H1 (cell line): ENCODE data around the gene FSCN2. TPM values are rescaled to one million over a fixed set of nuclear protein-coding genes. Genes with fewer than 3 reads are reported as not detected.
A peak's percentile ranks its signal among the peaks of the same experiment; 100 is the strongest.

ENCODE experiments used
- CTCF ChIA-PET: fragments of 300-600 bp; sonication (Branson Sonifier 250); formaldehyde crosslinking; loops from one replicate; lab custom pipeline; 2021; ENCODE audit not compliant: partially characterized antibody; lab: Charles Lee
- POLR2A ChIA-PET: fragments of 300-600 bp; sonication (Branson Sonifier 250); formaldehyde crosslinking; loops from one replicate; lab custom pipeline; 2021; ENCODE audit warnings: inconsistent platforms; ENCODE audit not compliant: partially characterized antibody; lab: Charles Lee
- DNase-seq, 2 experiments: peaks; one replicate each; pipeline versions ENCODE4 v3.0.0 to v3.0.0-alpha.2; 2010 to 2022; ENCODE audit warnings: low spot score in 2 of 2, low read depth in 1 of 2, mixed read lengths in 1 of 2
- FAIRE-seq: peaks from 2 replicates; lab custom pipeline; 2011; peaks lifted over from hg19 to GRCh38; lab: Jason Lieb, UNC
- H2AFZ ChIP-seq: 2 replicates; pipeline ENCODE4 v1.8.1; 2012; ENCODE audit warnings: low read length, inconsistent platforms
- H2AK5ac ChIP-seq: 2 replicates; pipeline ENCODE4 v1.6.1; 2013; ENCODE audit warnings: low read depth, low read length
- H2BK120ac ChIP-seq: replicated peaks from 2 replicates; pipeline ENCODE3; 2013; ENCODE audit warnings: low read depth, low read length, inconsistent platforms
- H2BK12ac ChIP-seq: 2 replicates; pipeline ENCODE4 v1.6.1; 2013; ENCODE audit warnings: low read depth, low read length
- H2BK15ac ChIP-seq: 2 replicates; pipeline ENCODE4 v1.6.1; 2013; ENCODE audit warnings: low read length
- H2BK20ac ChIP-seq: 2 replicates; pipeline ENCODE4 v1.6.1; 2013; ENCODE audit warnings: low read length
- H2BK5ac ChIP-seq: 2 replicates; pipeline ENCODE4 v1.6.1; 2013; ENCODE audit warnings: low read depth, low read length
- H3K14ac ChIP-seq: 2 replicates; pipeline ENCODE4 v1.6.1; 2013; ENCODE audit warnings: inconsistent platforms; ENCODE audit not compliant: insufficient read length
- H3K18ac ChIP-seq: 2 replicates; pipeline ENCODE4 v1.6.1; 2013; ENCODE audit warnings: low read length; ENCODE audit errors: extremely low read depth
- H3K23ac ChIP-seq: 2 replicates; pipeline ENCODE4 v1.6.1; 2013; ENCODE audit warnings: inconsistent platforms; ENCODE audit not compliant: insufficient read length
- H3K23me2 ChIP-seq: 2 replicates; pipeline ENCODE4 v1.6.1; 2013; ENCODE audit warnings: low read depth, low read length
- H3K27ac ChIP-seq: 2 replicates; pipeline ENCODE4 v1.6.1; 2011; ENCODE audit warnings: low read depth, low read length, inconsistent platforms
- H3K27me3 ChIP-seq, 4 experiments: replicated peaks in 1 of 4; 1 replicate in 1 of 4; 2 replicates in 3 of 4; pipeline versions ENCODE4 v1.6.1 to v1.8.1; 2011 to 2013; ENCODE audit warnings: low read length in 3 of 4, mild to moderate bottlenecking in 3 of 4, inconsistent platforms in 2 of 4, mixed read lengths in 2 of 4, moderate library complexity in 1 of 4; ENCODE audit not compliant: control insufficient read depth in 3 of 4, insufficient read depth in 3 of 4; ENCODE audit errors: extremely low read depth in 1 of 4
- H3K36me3 ChIP-seq, 4 experiments: 2 replicates each; pipeline versions ENCODE4 v1.6.1 to v1.8.1; 2011 to 2013; ENCODE audit warnings: mild to moderate bottlenecking in 4 of 4, low read length in 3 of 4, moderate library complexity in 2 of 4, control low read depth in 1 of 4, inconsistent platforms in 1 of 4; ENCODE audit not compliant: insufficient read depth in 4 of 4, control insufficient read depth in 2 of 4
- H3K4ac ChIP-seq: replicated peaks from 2 replicates; pipeline ENCODE3; 2013; ENCODE audit warnings: low read length, low read depth, mixed read lengths, inconsistent platforms; ENCODE audit not compliant: insufficient read length
- H3K4me1 ChIP-seq, 4 experiments: replicated peaks in 1 of 4; 1 replicate in 1 of 4; 2 replicates in 3 of 4; pipeline versions ENCODE4 v1.6.1 to v1.8.1; 2011 to 2013; ENCODE audit warnings: low read length in 3 of 4, inconsistent platforms in 2 of 4, mixed read lengths in 1 of 4; ENCODE audit not compliant: insufficient read depth in 4 of 4, control insufficient read depth in 3 of 4
- H3K4me2 ChIP-seq, 2 experiments: 2 replicates each; pipeline versions ENCODE4 v1.6.1 to v1.8.1; 2011 to 2013; ENCODE audit warnings: low read depth in 2 of 2, low read length in 2 of 2, control low read depth in 1 of 2, inconsistent platforms in 1 of 2, mild to moderate bottlenecking in 1 of 2; ENCODE audit not compliant: insufficient read depth in 1 of 2
- H3K4me3 ChIP-seq, 4 experiments: fragments of 200-600, 300-600 bp in 1 of 4; sonication (generic), shearing (Covaris generic), sonication (Bioruptor Twin) in 1 of 4; 2 replicates each; pipeline versions ENCODE4 v1.5.1 to v1.8.1; 2011 to 2016; ENCODE audit warnings: low read length in 4 of 4, low read depth in 3 of 4, control low read depth in 2 of 4, inconsistent platforms in 2 of 4, mild to moderate bottlenecking in 2 of 4, mixed read lengths in 1 of 4, moderate library complexity in 1 of 4; ENCODE audit not compliant: insufficient read depth in 2 of 4; ENCODE audit errors: extremely low read depth in 1 of 4
- H3K56ac ChIP-seq: replicated peaks from 2 replicates; pipeline ENCODE3; 2013; ENCODE audit warnings: low read depth, mild to moderate bottlenecking, mixed read lengths, low read length, inconsistent platforms; ENCODE audit not compliant: insufficient read length
- H3K79me1 ChIP-seq: 2 replicates; pipeline ENCODE4 v1.6.1; 2013; ENCODE audit warnings: low read depth, low read length, control low read depth
- H3K79me2 ChIP-seq, 2 experiments: 2 replicates each; pipeline versions ENCODE4 v1.6.1 to v1.8.1; 2012 to 2013; ENCODE audit warnings: low read length in 2 of 2, mild to moderate bottlenecking in 2 of 2, inconsistent platforms in 1 of 2; ENCODE audit not compliant: insufficient read depth in 2 of 2, control insufficient read depth in 1 of 2
- H3K9ac ChIP-seq, 4 experiments: replicated peaks in 1 of 4; 1 replicate in 1 of 4; 2 replicates in 3 of 4; pipeline versions ENCODE4 v1.6.1 to v1.8.1; 2011 to 2013; ENCODE audit warnings: low read depth in 3 of 4, low read length in 3 of 4, control low read depth in 2 of 4, mild to moderate bottlenecking in 2 of 4, moderate library complexity in 2 of 4, inconsistent platforms in 1 of 4; ENCODE audit errors: extremely low read depth in 1 of 4
- H3K9me3 ChIP-seq, 2 experiments: 2 replicates each; pipeline versions ENCODE4 v1.6.1 to v1.8.1; 2012 to 2013; ENCODE audit warnings: mild to moderate bottlenecking in 2 of 2, moderate library complexity in 2 of 2, control low read depth in 1 of 2, inconsistent platforms in 1 of 2, low read depth in 1 of 2, low read length in 1 of 2, mixed read lengths in 1 of 2; ENCODE audit not compliant: insufficient read depth in 2 of 2
- H4K20me1 ChIP-seq, 2 experiments: replicated peaks in 1 of 2; 2 replicates each; pipeline versions ENCODE3 to v1.8.1; 2011 to 2013; ENCODE audit warnings: inconsistent platforms in 2 of 2, low read length in 2 of 2, mild to moderate bottlenecking in 1 of 2; ENCODE audit not compliant: insufficient read depth in 2 of 2, control insufficient read depth in 1 of 2
- H4K5ac ChIP-seq: 2 replicates; pipeline ENCODE4 v1.6.1; 2013; ENCODE audit warnings: low read length, low read depth, mixed read lengths, inconsistent platforms; ENCODE audit not compliant: insufficient read length
- H4K8ac ChIP-seq: 2 replicates; pipeline ENCODE4 v1.8.0; 2013; ENCODE audit warnings: mild to moderate bottlenecking, moderate library complexity, low read length, inconsistent platforms; ENCODE audit not compliant: insufficient read depth; ENCODE audit errors: extremely low read depth
- H4K91ac ChIP-seq: replicated peaks from 2 replicates; pipeline ENCODE3; 2013; ENCODE audit warnings: low read length, mixed read lengths, inconsistent platforms; ENCODE audit not compliant: insufficient read length
- CBX8 ChIP-seq: fragments of 300-800, 300-1000 bp; sonication (generic); IDR thresholded peaks from 2 replicates; pipeline ENCODE4 v1.7.1; 2016; ENCODE audit warnings: low read depth, low read length, borderline replicate concordance
- E2F6 ChIP-seq: IDR thresholded peaks from 2 replicates; pipeline ENCODE4 v1.6.1; 2012; ENCODE audit warnings: inconsistent platforms
- EZH2 ChIP-seq: fragments of 200-600 bp; sonication (generic); IDR thresholded peaks from 2 replicates; pipeline ENCODE4 v1.7.1; 2012; ENCODE audit warnings: low read depth, mild to moderate bottlenecking, moderate library complexity, low read length, inconsistent platforms; ENCODE audit not compliant: severe bottlenecking
- GTF2F1 ChIP-seq: IDR thresholded peaks from 2 replicates; pipeline ENCODE4 v1.6.1; 2012; ENCODE audit warnings: low read depth, low read length, improper control_type of control experiment, borderline replicate concordance
- MAX ChIP-seq: IDR thresholded peaks from 2 replicates; pipeline ENCODE4 v1.6.1; 2012; ENCODE audit warnings: inconsistent platforms
- POLR2AphosphoS5 ChIP-seq: IDR thresholded peaks from 2 replicates; pipeline ENCODE4 v1.6.1; 2011; ENCODE audit warnings: low read depth, low read length
- TCF12 ChIP-seq: IDR thresholded peaks from 2 replicates; pipeline ENCODE4 v1.6.1; 2011; ENCODE audit warnings: low read depth, mild to moderate bottlenecking, low read length
- ZNF274 ChIP-seq: IDR thresholded peaks from 2 replicates; pipeline ENCODE4 v1.7.0; 2012; ENCODE audit warnings: low read length, borderline replicate concordance; ENCODE audit errors: extremely low read depth
- WGBS, 2 experiments: shearing (Covaris generic) in 1 of 2; methylation state at CpG; one replicate each; pipeline versions ENCODE4 v1.1.6 to v1.1.7; 2013 to 2015; ENCODE audit warnings: low lambda C conversion rate in 2 of 2, mixed read lengths in 2 of 2, inconsistent platforms in 1 of 2, low coverage in 1 of 2, missing lambda C conversion rate in 1 of 2; ENCODE audit not compliant: insufficient replicate concordance in 2 of 2, insufficient coverage in 1 of 2, insufficient read length in 1 of 2; ENCODE audit errors: extremely low coverage in 1 of 2, missing lambda C conversion rate in 1 of 2; 5-methylcytosine and 5-hydroxymethylcytosine counted together
- polyA plus RNA-seq, 7 experiments: library from polyadenylated mRNA; depleted of rRNA in 3 of 7; stranded (reverse) in 5 of 7; unstranded in 2 of 7; fragments of >200 nt in 5 of 7; fragments of 200-250 nt in 2 of 7; gene quantifications; 1 replicate in 5 of 7; 2 replicates in 1 of 7; 4 replicates in 1 of 7; pipeline versions ENCODE4 v1.2.1 to v1.2.3, GENCODE V29; 2011 to 2013; ENCODE audit warnings: missing spikeins in 2 of 7, mixed read lengths in 2 of 7
- total RNA-seq: library from RNA; stranded (reverse); fragmentation: NEBNext Ultra II Directional; extraction: Animal tissue kit (Norgen Biotek cat#: 25700); gene quantifications from 2 replicates; pipeline ENCODE4 v1.2.1, GENCODE V29; 2021
- TF ChIP-seq, protein P1 (sequence below): IDR thresholded peaks from 2 replicates; pipeline ENCODE4 v1.6.1; 2011; ENCODE audit warnings: low read length, improper control_type of control experiment

The FSCN2 gene
- total and polyA plus RNA-seq, 2 of the 8 experiments (the other 6 are each of a cell fraction or from before 2014, with no cell fraction given) = 0.18 to 0.30 TPM

- no peaks in the 10 kb centered on the region for H3K79me2 ChIP-seq
- H2AK5ac ChIP-seq = no peak overlapping the region
- no peak overlapping the region for H2BK20ac ChIP-seq
- peaks cover 0 to 11% (median 5%) of the 10 kb centered on the region in 4 experiments; a peak in 5 of 7 replicates for H3K4me1 ChIP-seq
- peaks cover 0 to 10% (median 3%) of the 10 kb centered on the region in 4 experiments; a peak in 6 of 8 replicates for H3K36me3 ChIP-seq
- peaks cover 9% of the 10 kb centered on the region; the same call in 1 of the 2 replicates for H3K23me2 ChIP-seq
- no peak overlapping the region for H4K5ac ChIP-seq
- H3K18ac ChIP-seq = no peak overlapping the region
- no peak overlapping the region for H3K56ac ChIP-seq
- WGBS, 2 experiments = 77% methylated on average over 26 of the region's 26 CpGs; no CpG with 5 or more reads in 1 of the 2 experiments
- H3K27ac ChIP-seq = no peak overlapping the region
- no peak for FAIRE-seq
- ChIA-PET CTCF (interaction anchor here (0.6 to 3.6 kb wide), 26 partner anchors 10 to 512 kb away, joined by 3 to 33 read pairs (median 4); partner anchors contain the start of gene FSCN2), POLR2A (interaction anchor here (0.6 to 5.9 kb wide), 18 partner anchors 8 to 280 kb away, joined by 3 to 125 read pairs (median 4); partner anchors contain the start of genes ACTG1, BAHCC1, FAAP100 and FSCN2)
- H2BK15ac ChIP-seq = no peak overlapping the region; the same call in 1 of the 2 replicates
- no peaks in the 10 kb centered on the region; a peak in 1 of 4 replicates for H3K9me3 ChIP-seq
- no peak overlapping the region for H3K4me3 ChIP-seq
- TF ChIP-seq MAX = peak; percentile 34; the same call in 1 of the 2 replicates
- no peak for TF ChIP-seq TCF12
- TF ChIP-seq, protein P1, sequence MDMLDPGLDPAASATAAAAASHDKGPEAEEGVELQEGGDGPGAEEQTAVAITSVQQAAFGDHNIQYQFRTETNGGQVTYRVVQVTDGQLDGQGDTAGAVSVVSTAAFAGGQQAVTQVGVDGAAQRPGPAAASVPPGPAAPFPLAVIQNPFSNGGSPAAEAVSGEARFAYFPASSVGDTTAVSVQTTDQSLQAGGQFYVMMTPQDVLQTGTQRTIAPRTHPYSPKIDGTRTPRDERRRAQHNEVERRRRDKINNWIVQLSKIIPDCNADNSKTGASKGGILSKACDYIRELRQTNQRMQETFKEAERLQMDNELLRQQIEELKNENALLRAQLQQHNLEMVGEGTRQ = no peak
- TF ChIP-seq CBX8 = no peak
- peak; percentile 5; the same call in 1 of the 2 replicates for TF ChIP-seq E2F6
- TF ChIP-seq POLR2AphosphoS5 = no peak
- no peak for TF ChIP-seq ZNF274
- TF ChIP-seq EZH2 = no peak
- no peak for TF ChIP-seq GTF2F1
- no peak for DNase-seq
- no peak overlapping the region for H3K4ac ChIP-seq
- peaks cover 8 to 28% (median 23%) of the 10 kb centered on the region in 4 experiments; a peak in 6 of 7 replicates for H3K27me3 ChIP-seq
- no peak overlapping the region for H4K91ac ChIP-seq
- H4K20me1 ChIP-seq = peaks cover 2 to 8% of the 10 kb centered on the region in 2 experiments
- no peak overlapping the region for H3K23ac ChIP-seq
- H3K14ac ChIP-seq = no peak overlapping the region
- no peak overlapping the region for H3K9ac ChIP-seq
- H3K79me1 ChIP-seq = 0 out of 2 replicates have a peak, but pooled peaks cover 3% of the 10 kb centered on the region
- H2BK5ac ChIP-seq = no peak overlapping the region
- no peak overlapping the region for H2BK120ac ChIP-seq
- H3K4me2 ChIP-seq = peak overlapping the region; percentile 57 to 72; a peak in 2 of 4 replicates
- H2BK12ac ChIP-seq = no peak overlapping the region
- H2AFZ ChIP-seq = no peak overlapping the region
- peak overlapping the region; percentile 45; the same call in 1 of the 2 replicates for H4K8ac ChIP-seq
Observed at GRCh38 chr17:81537856-81538555, 9.8 kb downstream of the FSCN2 start.
